Measurements from ENCODE around the gene SOX6.

The SOX6 gene

DNA sequence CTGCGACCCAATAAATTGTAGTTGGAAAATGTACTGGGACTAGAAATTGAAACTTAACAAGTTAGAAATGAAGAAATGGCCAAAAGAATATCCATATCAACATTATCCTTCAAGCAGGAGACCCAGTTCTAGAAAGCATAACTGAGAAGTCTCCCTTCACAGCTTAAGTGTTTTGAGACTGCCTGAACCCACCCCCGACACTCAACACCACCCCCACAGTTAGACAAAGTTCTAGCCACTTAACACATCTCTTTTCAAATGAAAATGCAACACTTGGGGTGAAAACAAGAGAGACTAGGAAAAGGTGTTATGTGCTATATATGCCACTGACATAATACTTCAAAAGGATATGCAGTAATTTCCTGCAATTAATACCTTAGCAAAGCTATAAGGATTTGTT, 184.5 kb downstream of the SOX6 start:
- Histone ChIP-seq H3K4me3 (replicated peaks; ENCODE audit: low read depth, low read length) (no peak overlapping the region), H3K36me3 (ENCODE audit: control insufficient read depth, insufficient read depth, low read length) (no peaks in the 10 kb centered on the region), H3K27me3 (replicated peaks; ENCODE audit: control insufficient read depth, insufficient read depth, low read length) (no peaks in the 10 kb centered on the region)
- DNase-seq (ENCODE audit: extremely low read depth, insufficient read length): no peak
- no peak for TF ChIP-seq CTCF (IDR thresholded peaks at IDR 0.05; ENCODE audit: insufficient read depth, low read length, poor library complexity, severe bottlenecking)

DNA sequence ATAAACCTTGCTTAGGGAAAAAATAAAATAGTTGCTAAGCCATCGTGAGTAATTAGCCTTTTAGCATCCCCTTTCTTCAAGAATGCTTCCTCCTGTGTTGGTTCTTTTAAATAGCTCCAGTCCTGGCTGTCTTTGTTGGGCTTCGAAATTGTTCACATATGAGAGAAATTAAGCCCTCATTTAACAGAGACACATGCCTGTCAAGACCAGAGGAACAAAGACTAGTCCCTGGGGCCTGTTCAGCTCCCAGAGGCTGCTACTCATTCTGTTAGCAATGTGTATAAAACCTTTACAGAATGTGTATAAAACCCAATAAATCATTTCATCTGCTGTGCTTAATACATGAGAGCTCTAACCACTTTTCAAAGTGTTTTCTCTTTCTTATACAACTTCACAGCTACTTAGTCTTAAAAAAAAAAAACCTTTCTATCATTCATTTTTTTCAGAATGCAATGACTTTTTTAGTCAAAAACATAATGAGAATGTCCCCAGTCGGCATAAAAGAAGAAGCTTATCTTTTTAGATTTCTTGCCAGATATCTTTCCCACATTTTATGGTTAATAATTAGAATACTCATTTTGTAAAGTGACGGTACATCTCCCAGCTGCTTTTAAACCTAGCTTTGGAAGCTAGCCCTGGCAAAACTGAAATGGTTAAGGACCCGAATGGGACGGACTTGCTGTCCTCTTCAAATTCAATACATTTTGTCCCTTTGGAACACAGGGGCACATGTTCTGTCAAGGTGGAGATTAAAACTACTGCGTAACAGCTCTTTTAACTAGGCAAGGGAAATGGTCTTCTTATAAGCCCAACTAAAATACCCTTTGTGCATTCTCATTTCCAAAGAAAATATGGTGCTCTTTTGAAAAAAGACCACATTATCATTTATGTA, 186.1 kb downstream of the SOX6 start:
- TF ChIP-seq CTCF (IDR thresholded peaks at IDR 0.05; ENCODE audit: insufficient read depth, low read length, poor library complexity, severe bottlenecking): no peak
- no peak overlapping the region for H3K4me3 ChIP-seq (replicated peaks; ENCODE audit: low read depth, low read length)
- no peak for DNase-seq (ENCODE audit: extremely low read depth, insufficient read length)
- H3K27me3 ChIP-seq (replicated peaks; ENCODE audit: control insufficient read depth, insufficient read depth, low read length): no peaks in the 10 kb centered on the region
- no peaks in the 10 kb centered on the region for H3K36me3 ChIP-seq (ENCODE audit: control insufficient read depth, insufficient read depth, low read length)

- Histone ChIP-seq H3K36me3 (ENCODE audit: control insufficient read depth, insufficient read depth, low read length) (no peaks in the 10 kb centered on the region), H3K4me3 (replicated peaks; ENCODE audit: low read depth, low read length) (no peak overlapping the region), H3K27me3 (replicated peaks; ENCODE audit: control insufficient read depth, insufficient read depth, low read length) (no peaks in the 10 kb centered on the region)
- DNase-seq (ENCODE audit: extremely low read depth, insufficient read length): no peak
- TF ChIP-seq CTCF (IDR thresholded peaks at IDR 0.05; ENCODE audit: insufficient read depth, low read length, poor library complexity, severe bottlenecking): no peak
Measured at GRCh38 chr11:16169541-16169940, 186.8 kb downstream of the SOX6 start.

- no peaks in the 10 kb centered on the region for H3K27me3 ChIP-seq (replicated peaks; ENCODE audit: control insufficient read depth, insufficient read depth, low read length)
- no peak for TF ChIP-seq CTCF (IDR thresholded peaks at IDR 0.05; ENCODE audit: insufficient read depth, low read length, poor library complexity, severe bottlenecking)
- DNase-seq (ENCODE audit: extremely low read depth, insufficient read length): no peak
- H3K36me3 ChIP-seq (ENCODE audit: control insufficient read depth, insufficient read depth, low read length): no peaks in the 10 kb centered on the region
- H3K4me3 ChIP-seq (replicated peaks; ENCODE audit: low read depth, low read length): no peak overlapping the region
Measured at GRCh38 chr11:16167706-16168487, 188.4 kb downstream of the SOX6 start.

DNA sequence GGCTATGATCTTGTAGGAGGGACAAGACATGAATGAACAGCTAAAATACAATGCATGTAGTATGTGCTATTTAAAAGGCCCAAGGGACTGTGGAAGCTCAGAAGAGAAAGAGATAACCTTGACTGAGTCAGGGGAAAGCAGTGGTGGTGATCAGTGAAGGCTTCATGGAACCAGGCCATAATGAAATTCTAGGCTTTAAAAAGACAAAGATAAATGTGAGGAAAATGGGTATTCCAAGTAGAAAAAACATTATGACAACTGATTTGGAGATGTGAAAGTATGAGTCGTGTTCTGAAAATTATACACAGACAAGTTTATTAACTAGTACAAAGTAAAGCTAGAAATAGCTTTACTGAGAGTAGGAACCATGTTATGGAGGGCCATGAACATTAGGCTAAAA, 189.8 kb downstream of the SOX6 start:
- Histone ChIP-seq H3K27me3 (replicated peaks; ENCODE audit: control insufficient read depth, insufficient read depth, low read length) (no peaks in the 10 kb centered on the region), H3K4me3 (replicated peaks; ENCODE audit: low read depth, low read length) (no peak overlapping the region), H3K36me3 (ENCODE audit: control insufficient read depth, insufficient read depth, low read length) (no peaks in the 10 kb centered on the region)
- DNase-seq (ENCODE audit: extremely low read depth, insufficient read length): no peak
- no peak for TF ChIP-seq CTCF (IDR thresholded peaks at IDR 0.05; ENCODE audit: insufficient read depth, low read length, poor library complexity, severe bottlenecking)

All from GM06990 (cell line).